Erythroblast (primary cell): ENCODE results near the gene SCN5A.

ENCODE experiments used
- GATA1 ChIP-seq: IDR thresholded peaks from 2 replicates; pipeline ENCODE4 v1.6.1; 2011; ENCODE audit warnings: low read depth, mild to moderate bottlenecking, control low read depth, low read length, moderate library complexity
- POLR2A ChIP-seq: IDR thresholded peaks from 2 replicates; pipeline ENCODE4 v1.6.1; 2011; ENCODE audit warnings: mild to moderate bottlenecking, low read length

DNA sequence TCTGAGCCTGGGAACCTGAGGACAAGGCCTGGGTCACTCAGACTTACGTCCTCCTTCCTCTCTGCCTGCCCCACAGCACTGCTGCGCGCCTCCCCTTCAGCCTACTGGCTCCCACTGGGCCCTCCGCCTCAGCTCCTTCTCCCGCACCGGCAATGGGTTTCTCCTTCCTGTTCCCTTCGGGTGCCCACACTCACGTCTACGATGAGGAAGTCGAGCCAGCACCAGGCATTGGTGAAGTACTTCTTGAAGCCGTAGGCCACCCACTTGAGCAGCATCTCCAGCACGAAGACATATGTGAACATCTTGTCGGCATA is 83.3 kb downstream of the SCN5A start:
- no peak for TF ChIP-seq POLR2A
- TF ChIP-seq GATA1 = no peak
